Stomach (tissue), 4 donors: ENCODE data around the gene ERN1.

ENCODE experiments used
- POLR2A ChIP-seq, 4 donors: fragments of 450-650 bp; IDR thresholded peaks; one replicate each; pipeline ENCODE4 v1.6.1; 2016; ENCODE audit warnings: antibody characterized with exemption in 4 of 4, control low read depth in 2 of 4, mild to moderate bottlenecking in 1 of 4, moderate library complexity in 1 of 4
- POLR2AphosphoS5 ChIP-seq, 3 donors: sonication (generic); formaldehyde crosslinking; IDR thresholded peaks; one replicate each; pipeline ENCODE4 v1.6.1; 2016; ENCODE audit warnings: antibody characterized with exemption in 3 of 3
- TF ChIP-seq, protein P1 (sequence below), 7 experiments: fragments of 450-650 bp in 4 of 7; fragments of 200-600 bp in 3 of 7; sonication (generic) in 3 of 7; IDR thresholded peaks; one replicate each; pipeline ENCODE4 v1.5.1; 2016 to 2019; ENCODE audit warnings: antibody characterized with exemption in 7 of 7, control low read depth in 2 of 7, mild to moderate bottlenecking in 1 of 7

DNA sequence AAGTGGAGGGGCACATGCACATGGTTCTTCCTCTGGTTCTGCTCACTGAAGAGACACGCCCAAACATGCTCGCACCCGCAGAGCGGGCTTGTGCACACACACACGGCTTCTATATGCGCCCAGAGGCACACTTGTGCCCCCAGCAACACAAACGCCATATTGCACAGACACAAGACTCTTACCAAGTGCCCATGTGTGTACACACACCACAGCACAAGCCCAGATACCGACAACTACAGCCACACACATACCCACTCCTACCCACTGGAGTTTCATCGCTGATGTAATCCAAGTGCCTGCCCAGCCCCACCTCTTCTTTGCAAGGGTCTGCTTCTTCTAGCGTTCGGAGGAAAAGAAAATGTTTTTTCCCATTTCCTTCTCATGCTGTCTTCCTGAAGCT is 138.3 kb downstream of the ERN1 start:
- TF ChIP-seq, protein P1, sequence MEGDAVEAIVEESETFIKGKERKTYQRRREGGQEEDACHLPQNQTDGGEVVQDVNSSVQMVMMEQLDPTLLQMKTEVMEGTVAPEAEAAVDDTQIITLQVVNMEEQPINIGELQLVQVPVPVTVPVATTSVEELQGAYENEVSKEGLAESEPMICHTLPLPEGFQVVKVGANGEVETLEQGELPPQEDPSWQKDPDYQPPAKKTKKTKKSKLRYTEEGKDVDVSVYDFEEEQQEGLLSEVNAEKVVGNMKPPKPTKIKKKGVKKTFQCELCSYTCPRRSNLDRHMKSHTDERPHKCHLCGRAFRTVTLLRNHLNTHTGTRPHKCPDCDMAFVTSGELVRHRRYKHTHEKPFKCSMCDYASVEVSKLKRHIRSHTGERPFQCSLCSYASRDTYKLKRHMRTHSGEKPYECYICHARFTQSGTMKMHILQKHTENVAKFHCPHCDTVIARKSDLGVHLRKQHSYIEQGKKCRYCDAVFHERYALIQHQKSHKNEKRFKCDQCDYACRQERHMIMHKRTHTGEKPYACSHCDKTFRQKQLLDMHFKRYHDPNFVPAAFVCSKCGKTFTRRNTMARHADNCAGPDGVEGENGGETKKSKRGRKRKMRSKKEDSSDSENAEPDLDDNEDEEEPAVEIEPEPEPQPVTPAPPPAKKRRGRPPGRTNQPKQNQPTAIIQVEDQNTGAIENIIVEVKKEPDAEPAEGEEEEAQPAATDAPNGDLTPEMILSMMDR (IDR thresholded peaks at IDR 0.05) = no peak
- TF ChIP-seq POLR2AphosphoS5 (IDR thresholded peaks at IDR 0.05) (no peak), POLR2A (IDR thresholded peaks at IDR 0.05) (no peak)
